ENCODE measurements around the gene PTTG1IP2. TPM values are rescaled to one million over a fixed set of nuclear protein-coding genes. Genes with fewer than 3 reads are reported as not detected.

Gene PTTG1IP2
- total RNA-seq, 2 experiments from 2014 or later, result not detected

DNA sequence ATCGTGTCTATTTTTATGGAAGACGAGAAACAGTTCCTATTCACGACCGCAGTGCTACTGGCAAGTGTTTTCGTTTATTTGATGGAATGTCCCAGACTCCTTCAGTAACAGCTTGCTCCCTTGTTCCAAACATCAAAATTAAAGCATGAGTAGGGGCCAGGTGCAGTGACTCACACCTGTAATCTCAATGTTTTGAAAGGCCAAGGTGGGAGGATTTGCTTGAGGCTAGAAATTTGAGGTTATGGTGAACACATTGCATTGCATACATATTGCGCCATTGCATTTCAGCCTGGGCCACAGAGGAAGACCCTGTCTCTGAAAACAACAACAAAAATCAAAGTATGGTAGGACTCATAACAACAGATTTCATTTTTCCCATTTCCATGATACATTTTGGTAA is 22.8 kb downstream of the PTTG1IP2 start:
- Histone ChIP-seq H3K4me1 (ENCODE audit: insufficient read depth, low read length, poor library complexity, severe bottlenecking) (no peaks in the 10 kb centered on the region), H3K9me2 (ENCODE audit: insufficient read depth, low read length) (no peaks in the 10 kb centered on the region), H3K9me3 (ENCODE audit: low read length) (no peaks in the 10 kb centered on the region), H3K4me2 (ENCODE audit: low read length) (no peak overlapping the region), H3K79me2 (ENCODE audit: insufficient read depth, low read depth, low read length) (no peaks in the 10 kb centered on the region), H3K4me3 (ENCODE audit: low read depth, low read length, poor library complexity, severe bottlenecking) (no peak overlapping the region), H2AFZ (ENCODE audit: low read length) (no peak overlapping the region), H3K36me3 (ENCODE audit: insufficient read depth, low read length) (no peaks in the 10 kb centered on the region), H4K20me1 (ENCODE audit: insufficient read depth, low read length) (no peaks in the 10 kb centered on the region), H3K27ac (ENCODE audit: low read depth, low read length, poor library complexity, severe bottlenecking) (no peak overlapping the region)
- intact Hi-C loops (cut with micrococcal nuclease; ENCODE audit: unreplicated experiment), result no loop called here
- POLR2A ChIA-PET, result no interaction called here
- BruUV-seq (replicated peaks), result no TSS peak
- CTCF ChIA-PET (ENCODE audit: unreplicated experiment), result no interaction called here
- no peak for DNase-seq (ENCODE audit: low spot score)
- no peak for TF ChIP-seq EZH2phosphoT487 (IDR thresholded peaks at IDR 0.05; ENCODE audit: borderline replicate concordance, low read depth, low read length)

DNA sequence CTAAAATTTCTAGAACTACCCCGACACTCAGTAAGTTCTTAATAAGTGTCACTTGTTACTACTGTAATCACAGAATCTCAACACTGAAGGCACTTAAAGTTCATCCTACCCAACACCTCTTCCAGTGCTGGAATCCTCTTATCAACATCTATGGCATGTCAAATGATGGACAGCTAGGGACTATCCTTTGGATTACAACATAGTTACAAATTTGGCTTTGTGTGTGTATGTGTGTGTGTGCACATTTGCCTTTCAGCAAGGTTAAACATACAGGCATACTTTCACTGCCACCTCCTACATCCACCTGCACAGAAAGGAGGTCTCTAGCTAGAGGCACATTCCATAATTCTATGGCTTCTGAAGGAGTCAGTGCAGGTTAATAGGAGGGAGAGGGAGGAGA is 25.8 kb downstream of the PTTG1IP2 start:
- CTCF ChIA-PET (ENCODE audit: unreplicated experiment), result no interaction called here
- no TSS peak for BruUV-seq (replicated peaks)

DNA sequence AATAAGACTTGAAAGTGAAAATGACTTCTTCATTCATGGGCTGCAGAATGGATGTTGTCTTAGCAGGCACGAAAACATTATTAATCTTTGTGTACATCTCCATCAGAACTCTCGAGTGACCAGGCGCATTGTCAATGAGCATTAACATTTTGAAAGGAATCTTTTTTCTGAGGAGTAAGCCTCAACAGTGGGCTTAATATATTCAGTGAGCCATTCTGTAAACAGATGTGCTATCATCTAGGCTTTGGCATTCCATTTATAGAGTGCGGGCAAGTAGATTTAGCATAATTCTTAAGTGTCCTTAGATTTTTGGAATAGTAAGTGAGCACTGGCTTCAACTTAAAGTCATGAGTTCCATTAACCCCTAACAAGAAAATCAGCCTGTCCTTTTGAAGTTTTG is 33.1 kb downstream of the PTTG1IP2 start:
- H2AFZ ChIP-seq (ENCODE audit: low read length), result no peak overlapping the region
- intact Hi-C loops (cut with micrococcal nuclease; ENCODE audit: unreplicated experiment), result no loop called here
- H3K9me2 ChIP-seq (ENCODE audit: insufficient read depth, low read length), result no peaks in the 10 kb centered on the region
- no peaks in the 10 kb centered on the region for H3K36me3 ChIP-seq (ENCODE audit: insufficient read depth, low read length)
- no peak overlapping the region for H3K4me3 ChIP-seq (ENCODE audit: low read depth, low read length, poor library complexity, severe bottlenecking)
- no TSS peak for BruUV-seq (replicated peaks)
- H3K4me2 ChIP-seq (ENCODE audit: low read length), result no peak overlapping the region
- DNase-seq (ENCODE audit: low spot score), result no peak
- H4K20me1 ChIP-seq (ENCODE audit: insufficient read depth, low read length), result no peaks in the 10 kb centered on the region
- H3K27ac ChIP-seq (ENCODE audit: low read depth, low read length, poor library complexity, severe bottlenecking), result no peak overlapping the region
- POLR2A ChIA-PET, result no interaction called here
- H3K9me3 ChIP-seq (ENCODE audit: low read length), result no peaks in the 10 kb centered on the region
- H3K79me2 ChIP-seq (ENCODE audit: insufficient read depth, low read depth, low read length), result no peaks in the 10 kb centered on the region
- TF ChIP-seq, protein P1, sequence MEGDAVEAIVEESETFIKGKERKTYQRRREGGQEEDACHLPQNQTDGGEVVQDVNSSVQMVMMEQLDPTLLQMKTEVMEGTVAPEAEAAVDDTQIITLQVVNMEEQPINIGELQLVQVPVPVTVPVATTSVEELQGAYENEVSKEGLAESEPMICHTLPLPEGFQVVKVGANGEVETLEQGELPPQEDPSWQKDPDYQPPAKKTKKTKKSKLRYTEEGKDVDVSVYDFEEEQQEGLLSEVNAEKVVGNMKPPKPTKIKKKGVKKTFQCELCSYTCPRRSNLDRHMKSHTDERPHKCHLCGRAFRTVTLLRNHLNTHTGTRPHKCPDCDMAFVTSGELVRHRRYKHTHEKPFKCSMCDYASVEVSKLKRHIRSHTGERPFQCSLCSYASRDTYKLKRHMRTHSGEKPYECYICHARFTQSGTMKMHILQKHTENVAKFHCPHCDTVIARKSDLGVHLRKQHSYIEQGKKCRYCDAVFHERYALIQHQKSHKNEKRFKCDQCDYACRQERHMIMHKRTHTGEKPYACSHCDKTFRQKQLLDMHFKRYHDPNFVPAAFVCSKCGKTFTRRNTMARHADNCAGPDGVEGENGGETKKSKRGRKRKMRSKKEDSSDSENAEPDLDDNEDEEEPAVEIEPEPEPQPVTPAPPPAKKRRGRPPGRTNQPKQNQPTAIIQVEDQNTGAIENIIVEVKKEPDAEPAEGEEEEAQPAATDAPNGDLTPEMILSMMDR (conservative IDR thresholded peaks at IDR 0.05; ENCODE audit: low read length), result no peak
- no peak for TF ChIP-seq EZH2phosphoT487 (IDR thresholded peaks at IDR 0.05; ENCODE audit: borderline replicate concordance, low read depth, low read length)
- CTCF ChIA-PET (ENCODE audit: unreplicated experiment), result no interaction called here
- no peaks in the 10 kb centered on the region for H3K4me1 ChIP-seq (ENCODE audit: insufficient read depth, low read length, poor library complexity, severe bottlenecking)

More for the DNA sequence above, 25.8 kb downstream of the PTTG1IP2 start:
- POLR2A ChIA-PET, result interaction anchor here (1.1 kb wide), 1 partner anchor 17 kb away, joined by 3 read pairs; no protein-coding TSS in a partner anchor
- no peak overlapping the region for H3K4me2 ChIP-seq (ENCODE audit: low read length)
- no peak overlapping the region for H2AFZ ChIP-seq (ENCODE audit: low read length)
- H4K20me1 ChIP-seq (ENCODE audit: insufficient read depth, low read length), result no peaks in the 10 kb centered on the region
- H3K27ac ChIP-seq (ENCODE audit: low read depth, low read length, poor library complexity, severe bottlenecking), result no peak overlapping the region
- no peaks in the 10 kb centered on the region for H3K79me2 ChIP-seq (ENCODE audit: insufficient read depth, low read depth, low read length)
- H3K9me3 ChIP-seq (ENCODE audit: low read length), result no peaks in the 10 kb centered on the region
- TF ChIP-seq, protein P1 (conservative IDR thresholded peaks at IDR 0.05; ENCODE audit: low read length), result no peak
- no peak for TF ChIP-seq EZH2phosphoT487 (IDR thresholded peaks at IDR 0.05; ENCODE audit: borderline replicate concordance, low read depth, low read length)
- H3K4me3 ChIP-seq (ENCODE audit: low read depth, low read length, poor library complexity, severe bottlenecking), result no peak overlapping the region
- no peak for DNase-seq (ENCODE audit: low spot score)
- H3K36me3 ChIP-seq (ENCODE audit: insufficient read depth, low read length), result no peaks in the 10 kb centered on the region
- no peaks in the 10 kb centered on the region for H3K4me1 ChIP-seq (ENCODE audit: insufficient read depth, low read length, poor library complexity, severe bottlenecking)
- H3K9me2 ChIP-seq (ENCODE audit: insufficient read depth, low read length), result no peaks in the 10 kb centered on the region
- intact Hi-C loops (cut with micrococcal nuclease; ENCODE audit: unreplicated experiment), result no loop called here
